Activated CD8-positive, alpha-beta memory T cell treated with anti-CD3 and anti-CD28 coated beads for 36 hours (primary cell): ENCODE results near the gene STPG4. TPM values are rescaled to one million over a fixed set of nuclear protein-coding genes. Genes with fewer than 3 reads are reported as not detected.
"Not testable (repeated sequence)": the region's sequence is repeated elsewhere in the genome, so short reads cannot be mapped to it uniquely, and the experiment has no call there.

Experiments used
- CTCF ChIA-PET: fragments of 350-600 bp; sonication (Branson Sonifier 250); formaldehyde crosslinking; loops from one replicate; lab custom pipeline; 2021; ENCODE audit warnings: antibody characterized with exemption; lab: Charles Lee
- POLR2A ChIA-PET: fragments of 350-600 bp; sonication (Branson Sonifier 250); formaldehyde crosslinking; loops from one replicate; lab custom pipeline; 2021; ENCODE audit warnings: antibody characterized with exemption; lab: Charles Lee
- total RNA-seq, 2 experiments: library from RNA; stranded (reverse); gene quantifications; one replicate each; pipeline ENCODE4 v1.2.3, GENCODE V29; 2021

The STPG4 gene
- total RNA-seq, 2 experiments from 2014 or later, result 0.23 to 0.32 TPM

DNA sequence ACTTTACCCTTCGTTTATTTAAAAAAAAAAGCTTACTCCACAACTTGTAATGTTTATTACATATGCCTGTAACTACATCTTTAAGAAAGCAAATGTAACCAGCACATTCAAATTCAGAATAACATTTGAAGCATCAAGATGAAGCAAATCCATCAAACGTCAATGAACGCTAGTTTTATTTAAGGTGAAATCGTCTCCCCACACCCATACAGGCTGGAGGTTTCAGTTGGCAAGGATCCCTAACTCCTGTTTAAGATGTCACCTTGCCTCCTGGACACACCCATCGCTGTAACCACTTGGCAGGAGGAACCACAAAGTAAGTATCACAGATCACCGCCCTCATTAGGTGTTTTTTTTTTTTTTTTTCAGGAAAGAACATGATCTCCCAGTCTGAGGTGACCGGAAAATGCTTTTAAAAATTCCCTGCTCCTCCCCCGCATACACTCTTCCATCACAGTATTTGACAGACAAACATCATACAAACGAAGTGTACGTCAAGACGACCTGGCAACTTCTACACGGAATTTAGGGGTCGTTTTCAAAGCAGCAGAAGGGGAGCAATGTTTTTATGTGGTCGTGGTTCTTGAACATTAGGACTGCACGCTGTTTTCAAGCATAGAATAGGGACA, 19.7 kb upstream of the STPG4 start:
- ChIA-PET POLR2A (no interaction called here), CTCF (no interaction called here)

GRCh38 chr2:47173986-47174732, 19.1 kb upstream of the STPG4 start:
- ChIA-PET POLR2A (interaction anchor here (0.6 kb wide), 1 partner anchor 104 kb away, joined by 4 read pairs; no protein-coding TSS in a partner anchor), CTCF (no interaction called here)

DNA sequence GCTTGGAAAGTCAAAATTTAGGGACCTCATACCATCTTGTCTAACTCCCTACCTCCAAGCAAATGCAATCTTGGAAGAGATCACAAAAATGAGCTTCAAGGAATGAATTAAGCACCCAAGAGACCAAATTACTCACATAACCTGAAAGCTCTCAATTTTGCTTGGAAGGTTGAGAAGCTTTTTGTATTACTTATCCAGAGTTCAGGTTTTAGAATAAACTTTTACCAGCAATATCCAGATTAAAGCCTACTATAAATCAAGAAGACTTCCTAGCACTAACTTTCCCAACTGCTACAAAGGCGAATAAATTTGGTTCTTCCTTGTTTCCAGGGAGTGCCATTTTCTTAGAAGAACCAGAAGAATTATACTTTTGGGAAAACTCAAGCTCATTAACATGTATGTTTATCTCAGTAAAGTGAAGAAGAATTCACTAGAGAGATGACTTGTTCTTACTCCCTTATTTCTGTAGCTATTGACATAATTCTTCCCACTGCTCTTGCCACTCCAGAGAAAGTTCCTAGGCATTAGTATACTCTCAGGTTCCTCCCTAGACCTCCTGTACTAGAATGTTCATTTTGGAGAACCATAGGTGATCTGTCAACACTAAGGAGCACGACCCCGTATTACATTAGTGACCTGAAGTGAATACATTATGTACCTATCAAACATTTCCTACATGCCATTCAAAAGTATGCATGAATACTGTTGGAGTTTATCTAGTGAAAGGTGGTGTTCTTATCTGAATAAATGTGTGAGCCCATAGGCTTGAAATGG, 18.0 kb upstream of the STPG4 start:
- POLR2A ChIA-PET, result interaction anchor here (0.5 to 1.3 kb wide), 5 partner anchors 12 to 838 kb away, joined by 3 to 4 read pairs (median 3); no protein-coding TSS in a partner anchor

DNA sequence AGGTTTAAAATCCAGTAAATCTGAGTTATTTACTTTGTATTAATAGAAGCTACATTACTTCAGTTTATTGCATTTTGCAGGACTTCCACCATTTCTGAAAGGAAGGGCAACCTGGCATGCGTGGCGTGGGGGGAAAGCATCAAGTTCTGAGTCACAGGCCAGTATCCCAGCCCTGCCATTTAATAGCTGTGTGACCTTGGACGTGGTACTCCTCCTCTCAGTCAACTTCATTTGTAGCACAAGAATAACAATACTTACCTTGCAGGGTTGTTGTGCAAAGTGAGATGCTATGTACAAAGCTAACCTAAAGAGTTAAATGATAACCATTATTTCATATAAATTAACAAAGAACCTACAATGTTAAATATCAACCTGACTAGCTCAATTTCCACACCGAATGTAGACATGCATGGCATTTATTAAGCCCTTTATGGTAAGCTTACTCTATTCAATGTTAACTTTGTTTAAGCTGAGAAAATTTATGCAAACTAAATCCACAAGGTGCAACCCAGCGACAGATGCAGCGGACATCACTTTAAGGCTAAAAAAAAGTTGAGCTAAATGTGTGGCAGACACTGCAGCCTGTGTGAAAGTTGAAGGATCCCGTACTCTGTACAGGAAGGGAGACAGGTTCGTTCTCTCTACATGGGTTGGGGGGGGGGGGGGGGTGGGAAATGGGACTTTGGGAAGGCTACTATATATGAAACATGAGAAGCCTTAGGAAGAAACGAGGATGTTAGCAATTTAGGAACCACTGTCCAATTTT, 17.2 kb upstream of the STPG4 start:
- ChIA-PET POLR2A (interaction anchor here (0.5 to 1.3 kb wide), 3 partner anchors 24 to 837 kb away, joined by 3 read pairs; no protein-coding TSS in a partner anchor), CTCF (no interaction called here)

More for the DNA sequence above, 18.0 kb upstream of the STPG4 start:
- CTCF ChIA-PET, result no interaction called here

DNA sequence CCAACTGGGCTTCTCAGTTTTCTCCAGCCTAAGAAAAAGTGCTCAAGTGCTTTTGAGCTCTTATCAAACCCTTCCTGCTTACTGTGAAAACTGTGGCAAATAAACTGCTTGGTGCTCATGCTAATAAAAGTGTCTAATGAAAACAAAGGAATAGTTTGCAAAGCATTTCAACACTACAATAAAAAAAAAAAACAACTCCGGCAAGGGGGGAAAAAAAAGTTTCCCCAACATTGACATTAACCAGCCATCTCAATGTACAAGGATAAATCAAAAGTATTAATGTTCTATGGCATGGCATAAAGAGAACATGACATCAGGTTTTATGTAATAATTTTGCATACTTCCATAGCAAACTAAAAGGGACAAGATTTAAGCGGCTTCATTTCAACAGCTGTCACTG, 14.7 kb upstream of the STPG4 start:
- CTCF ChIA-PET, result interaction anchor here (0.7 kb wide), 2 partner anchors 100 to 615 kb away, joined by 3 to 5 read pairs; no protein-coding TSS in a partner anchor
- POLR2A ChIA-PET, result interaction anchor here (0.6 kb wide), 1 partner anchor 101 kb away, joined by 4 read pairs; no protein-coding TSS in a partner anchor

GRCh38 chr2:47168895-47169294, 13.8 kb upstream of the STPG4 start:
- CTCF ChIA-PET, POLR2A ChIA-PET: not testable (repeated sequence)

- POLR2A ChIA-PET, result interaction anchor here (0.6 kb wide), 1 partner anchor 102 kb away, joined by 6 read pairs; no protein-coding TSS in a partner anchor
- CTCF ChIA-PET, result no interaction called here
Observed at GRCh38 chr2:47167149-47167548, 12.0 kb upstream of the STPG4 start.

DNA sequence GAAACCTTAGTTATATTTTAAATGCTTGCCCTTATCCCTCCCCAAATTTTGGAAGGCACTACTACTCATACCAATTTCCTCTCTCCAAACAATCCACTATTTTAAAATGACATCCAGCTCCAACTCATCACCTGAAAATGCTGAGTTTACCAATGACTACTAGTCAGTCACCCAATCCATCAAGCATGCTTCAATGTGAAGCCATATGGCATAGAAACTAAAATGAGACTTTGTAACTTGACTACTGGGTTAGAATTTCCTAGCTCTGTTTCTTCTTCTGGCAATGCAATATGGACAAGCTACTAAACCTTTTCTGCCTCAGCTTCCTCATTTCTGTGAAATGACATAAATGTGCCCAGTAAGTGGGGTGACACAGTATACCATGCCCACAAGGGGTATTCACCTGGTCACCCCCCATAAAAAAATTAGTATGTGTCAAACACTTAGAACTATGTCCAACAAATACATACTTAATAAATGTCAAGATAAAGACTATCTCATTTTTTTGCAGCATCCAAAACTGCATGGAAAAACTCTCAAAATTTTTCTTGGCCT, 10.0 kb upstream of the STPG4 start:
- CTCF ChIA-PET, result no interaction called here
- POLR2A ChIA-PET, result no interaction called here

- ChIA-PET POLR2A (no interaction called here), CTCF (no interaction called here)
Observed at GRCh38 chr2:47162780-47163179, 7.7 kb upstream of the STPG4 start.

DNA sequence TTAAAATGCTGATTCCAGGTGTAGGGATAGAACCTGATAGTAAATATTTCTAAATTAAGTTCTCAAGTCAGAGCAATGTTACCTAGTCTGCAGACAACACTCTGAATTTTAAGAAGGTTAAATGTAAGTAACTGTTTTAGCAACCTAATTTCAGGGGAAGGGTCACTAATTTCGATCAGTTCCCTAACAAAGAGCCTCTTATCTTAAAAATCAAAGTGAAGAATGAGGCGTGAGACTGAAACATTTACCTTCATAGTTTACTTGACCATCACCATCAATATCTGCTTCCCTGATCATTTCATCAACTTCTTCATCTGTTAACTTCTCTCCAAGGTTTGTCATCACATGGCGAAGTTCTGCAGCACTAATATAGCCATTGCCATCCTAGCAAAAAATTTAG, 6.4 kb upstream of the STPG4 start:
- POLR2A ChIA-PET, result no interaction called here
- CTCF ChIA-PET, result no interaction called here

DNA sequence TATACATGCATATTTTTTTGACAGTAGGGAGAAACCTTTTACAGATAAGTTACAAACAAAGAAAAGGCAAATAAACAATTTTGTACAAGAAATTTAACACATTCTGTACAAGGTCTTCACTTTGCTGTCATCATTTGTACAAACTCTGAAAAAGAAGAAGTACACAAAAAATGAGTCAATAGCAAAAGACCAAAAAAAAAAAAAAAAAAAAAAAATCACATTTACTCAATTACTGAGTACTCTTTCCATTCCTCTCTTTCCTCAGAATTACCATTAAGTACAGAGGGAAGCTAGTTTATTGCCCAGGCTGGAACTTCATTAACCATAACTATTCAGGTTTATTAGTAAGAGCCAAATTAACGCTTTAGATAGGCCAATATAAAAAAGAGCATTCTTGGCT, 5.6 kb upstream of the STPG4 start:
- POLR2A ChIA-PET, result interaction anchor here (0.7 kb wide), 1 partner anchor 482 kb away, joined by 15 read pairs; no protein-coding TSS in a partner anchor
- CTCF ChIA-PET, result interaction anchor here (0.7 kb wide), 1 partner anchor 746 kb away, joined by 3 read pairs; no protein-coding TSS in a partner anchor

DNA sequence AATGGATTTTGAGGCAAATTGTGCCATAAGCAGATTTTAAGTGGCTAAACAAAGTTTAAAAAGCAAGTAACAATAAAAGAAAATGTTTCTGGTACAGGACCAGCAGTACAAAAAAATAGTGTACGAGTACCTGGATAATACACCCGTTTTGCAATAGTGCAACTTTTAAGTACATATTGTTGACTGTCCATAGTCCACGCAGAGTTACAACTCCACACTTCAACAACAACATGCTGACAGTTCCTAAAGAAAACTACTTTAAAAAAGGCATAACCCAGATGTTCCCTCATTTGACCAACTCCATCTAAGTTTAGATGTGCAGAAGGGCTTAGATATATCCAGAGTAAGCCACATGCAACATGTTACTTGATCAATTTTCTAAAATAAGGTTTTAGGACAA, 5.1 kb upstream of the STPG4 start:
- CTCF ChIA-PET, result no interaction called here
- POLR2A ChIA-PET, result no interaction called here

GRCh38 chr2:47159627-47160026, 4.5 kb upstream of the STPG4 start:
- POLR2A ChIA-PET, result no interaction called here
- CTCF ChIA-PET, result no interaction called here

DNA sequence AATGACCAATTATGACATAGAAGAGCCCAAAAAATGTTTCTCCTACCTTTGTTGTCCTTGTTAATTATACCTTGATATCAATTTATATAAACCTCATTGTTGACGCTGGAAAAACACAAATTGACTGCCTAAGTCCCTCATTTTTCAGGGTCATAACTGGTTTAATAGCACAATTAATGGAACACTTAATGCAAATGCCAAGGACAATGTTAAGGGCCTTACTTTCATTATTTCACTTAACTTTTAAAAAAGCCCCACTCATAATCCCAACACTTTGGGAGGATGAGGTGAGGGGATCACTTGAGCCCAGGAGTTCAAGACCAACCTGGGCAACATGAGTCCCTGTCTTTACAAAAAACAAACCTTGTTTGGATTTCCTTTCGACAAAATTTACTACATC, 3.5 kb upstream of the STPG4 start:
- CTCF ChIA-PET, result no interaction called here
- POLR2A ChIA-PET, result no interaction called here

DNA sequence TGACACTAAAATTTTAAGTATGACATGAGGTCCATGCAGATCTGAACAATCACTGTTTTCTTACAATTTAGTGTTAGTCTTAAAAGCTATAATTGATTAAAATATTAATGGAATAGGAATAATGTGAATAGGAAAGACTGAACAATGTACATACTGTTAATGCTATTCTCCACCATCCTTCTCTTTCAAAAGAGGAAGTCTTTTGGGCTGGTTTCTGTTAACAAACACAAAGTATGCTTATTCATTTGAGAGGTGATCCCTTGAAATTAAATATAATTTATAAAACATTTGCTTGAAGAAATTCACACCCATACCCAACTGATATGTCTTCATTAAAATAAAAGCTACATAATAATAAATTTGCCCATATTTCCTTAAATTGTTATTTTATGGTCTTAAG, 2.3 kb downstream of the STPG4 start:
- CTCF ChIA-PET, result no interaction called here
- POLR2A ChIA-PET, result no interaction called here

- ChIA-PET CTCF (no interaction called here), POLR2A (no interaction called here)
Observed at GRCh38 chr2:47150175-47150574, 4.9 kb downstream of the STPG4 start.

DNA sequence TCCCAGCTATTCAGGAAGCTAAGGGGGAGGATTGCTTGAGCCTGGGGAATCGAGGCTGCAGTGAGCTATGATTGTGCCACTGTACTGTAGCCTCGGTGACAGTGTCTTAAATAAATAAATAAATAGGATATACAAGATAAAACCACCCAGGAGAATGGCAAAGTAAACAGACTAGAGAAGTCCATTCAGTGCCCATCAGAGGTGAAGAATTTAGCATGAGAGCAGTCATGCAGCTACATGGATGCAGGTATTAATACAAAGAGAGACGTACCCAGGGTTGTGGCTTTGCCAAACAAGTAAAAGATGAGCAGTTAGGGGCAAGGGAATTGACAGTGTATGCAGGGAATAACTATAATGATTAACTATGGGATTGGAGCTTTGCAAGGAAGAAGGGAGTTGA, 8.1 kb downstream of the STPG4 start:
- ChIA-PET CTCF (no interaction called here), POLR2A (no interaction called here)

- CTCF ChIA-PET, result no interaction called here
- POLR2A ChIA-PET, result no interaction called here
Observed at GRCh38 chr2:47145466-47145865, 9.6 kb downstream of the STPG4 start.

DNA sequence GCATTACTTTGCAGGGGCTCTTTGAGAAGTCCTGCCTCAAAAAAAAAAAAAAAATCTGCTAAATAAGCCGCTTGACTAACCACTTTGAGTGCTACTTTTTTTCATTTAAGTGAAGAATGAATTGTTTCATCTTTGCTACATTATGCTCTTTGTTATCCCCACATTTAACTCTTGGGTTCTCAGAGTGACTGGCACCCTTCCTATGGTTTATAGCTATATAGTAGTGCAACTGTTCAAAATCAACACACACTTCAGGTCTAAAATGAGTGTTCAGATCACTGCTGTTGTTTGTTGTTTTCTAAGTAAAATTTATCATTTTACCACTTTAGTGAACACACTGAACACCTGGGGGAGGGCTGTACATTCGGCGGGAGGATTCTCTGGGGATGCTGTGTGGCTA, 13.6 kb downstream of the STPG4 start:
- ChIA-PET CTCF (interaction anchor here (0.7 kb wide), 1 partner anchor 48 kb away, joined by 3 read pairs; no protein-coding TSS in a partner anchor), POLR2A (no interaction called here)
